Measurements from ENCODE around the gene ENSA. TPM values are rescaled to one million over a fixed set of nuclear protein-coding genes. Genes with fewer than 3 reads are reported as not detected.

The ENSA gene
- total RNA-seq, 1 donor: 66.6 TPM

DNA sequence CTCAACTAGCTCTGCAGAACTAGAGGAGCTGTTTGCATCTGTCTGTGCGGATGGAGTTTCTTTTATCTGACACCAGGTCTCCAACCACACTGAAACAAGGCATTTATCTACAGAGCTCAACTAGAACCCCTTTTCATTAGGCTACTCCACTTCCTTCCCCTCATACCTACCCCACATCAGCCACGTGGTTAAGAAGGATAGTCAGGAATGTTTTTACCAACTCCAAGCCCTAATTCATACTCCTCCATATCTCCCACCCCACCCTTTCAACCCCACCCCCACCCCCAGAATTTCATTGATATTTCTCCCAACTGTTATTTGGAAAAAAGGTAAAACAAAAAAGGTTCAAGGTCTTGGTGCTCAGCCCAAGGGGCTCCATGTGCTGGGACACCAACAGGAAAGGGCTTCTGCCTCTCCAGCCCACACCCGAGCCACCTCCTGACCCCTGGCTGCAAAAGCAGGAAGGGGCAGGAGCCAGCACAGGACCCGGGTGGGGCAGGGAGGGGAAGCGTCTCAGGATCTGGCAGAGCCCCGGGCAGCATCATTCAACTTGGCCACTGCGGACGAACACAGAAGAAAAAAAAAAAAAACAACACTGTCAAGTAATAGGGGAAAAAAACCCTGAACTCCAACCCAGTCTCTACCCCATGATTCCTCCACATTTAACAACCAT is 7.0 kb downstream of the ENSA start:
- Histone ChIP-seq H3K4me1 (ENCODE audit: insufficient read depth, low read length) (peaks cover 18% of the 10 kb centered on the region), H3K79me2 (ENCODE audit: insufficient read depth, low read length) (peaks cover 32% of the 10 kb centered on the region), H3K27me3 (ENCODE audit: insufficient read depth, low read length) (no peaks in the 10 kb centered on the region), H3K4me3 (ENCODE audit: insufficient read depth, low read length) (no peak overlapping the region), H2AFZ (ENCODE audit: low read length) (no peak overlapping the region), H3K9me3 (ENCODE audit: low read depth, low read length) (no peaks in the 10 kb centered on the region), H3K36me3 (ENCODE audit: insufficient read depth, low read length) (peaks cover 61% of the 10 kb centered on the region), H3K4me2 (ENCODE audit: insufficient read depth, low read length) (no peak overlapping the region), H3K27ac (ENCODE audit: low read depth, low read length) (peak overlapping the region; percentile 16), H4K20me1 (ENCODE audit: insufficient read depth, low read length) (no peaks in the 10 kb centered on the region)
- TF ChIP-seq, protein P1, sequence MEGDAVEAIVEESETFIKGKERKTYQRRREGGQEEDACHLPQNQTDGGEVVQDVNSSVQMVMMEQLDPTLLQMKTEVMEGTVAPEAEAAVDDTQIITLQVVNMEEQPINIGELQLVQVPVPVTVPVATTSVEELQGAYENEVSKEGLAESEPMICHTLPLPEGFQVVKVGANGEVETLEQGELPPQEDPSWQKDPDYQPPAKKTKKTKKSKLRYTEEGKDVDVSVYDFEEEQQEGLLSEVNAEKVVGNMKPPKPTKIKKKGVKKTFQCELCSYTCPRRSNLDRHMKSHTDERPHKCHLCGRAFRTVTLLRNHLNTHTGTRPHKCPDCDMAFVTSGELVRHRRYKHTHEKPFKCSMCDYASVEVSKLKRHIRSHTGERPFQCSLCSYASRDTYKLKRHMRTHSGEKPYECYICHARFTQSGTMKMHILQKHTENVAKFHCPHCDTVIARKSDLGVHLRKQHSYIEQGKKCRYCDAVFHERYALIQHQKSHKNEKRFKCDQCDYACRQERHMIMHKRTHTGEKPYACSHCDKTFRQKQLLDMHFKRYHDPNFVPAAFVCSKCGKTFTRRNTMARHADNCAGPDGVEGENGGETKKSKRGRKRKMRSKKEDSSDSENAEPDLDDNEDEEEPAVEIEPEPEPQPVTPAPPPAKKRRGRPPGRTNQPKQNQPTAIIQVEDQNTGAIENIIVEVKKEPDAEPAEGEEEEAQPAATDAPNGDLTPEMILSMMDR (IDR thresholded peaks at IDR 0.05; ENCODE audit: extremely low read depth, low read depth, low read length): no peak
- DNase-seq (ENCODE audit: insufficient read length, low spot score, missing footprints): no peak

DNA sequence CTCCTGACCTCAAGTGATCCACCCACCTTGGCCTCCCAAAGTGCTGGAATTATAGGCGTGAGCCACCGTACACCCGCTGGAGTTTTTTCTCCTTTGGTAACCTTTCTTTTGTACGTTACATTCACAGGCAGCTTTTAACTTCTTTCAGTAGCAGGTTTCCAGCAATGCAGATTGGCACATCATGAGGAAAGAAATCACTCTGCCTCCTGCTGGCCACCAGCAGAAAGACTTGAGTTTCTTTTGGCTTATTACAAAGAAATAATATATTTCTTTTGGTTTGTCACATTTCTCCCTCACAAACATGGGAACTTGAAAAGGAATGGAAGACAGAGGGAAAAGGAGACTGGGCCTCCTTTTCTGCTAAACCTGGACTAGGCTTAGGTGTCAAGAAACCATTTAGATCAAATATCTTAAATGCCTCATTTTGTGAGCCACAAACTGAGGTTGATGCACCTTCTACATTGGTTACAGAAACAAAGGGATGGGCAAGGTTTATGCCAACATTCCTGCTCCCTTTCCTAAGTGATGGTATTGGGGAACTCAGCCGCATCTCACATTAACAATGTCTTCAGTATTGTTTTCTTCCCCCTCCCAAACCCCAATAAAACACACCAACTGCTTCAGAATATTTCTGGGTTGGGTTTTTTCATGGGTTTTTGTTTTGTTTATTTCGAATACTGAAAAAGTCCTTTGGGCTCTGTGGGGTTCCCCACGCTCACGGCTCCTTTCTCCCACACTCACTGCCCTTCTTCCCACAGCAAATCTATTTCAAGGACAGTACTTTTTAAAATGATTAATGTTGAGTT is 7.7 kb downstream of the ENSA start:
- H4K20me1 ChIP-seq (ENCODE audit: insufficient read depth, low read length): no peaks in the 10 kb centered on the region
- H3K4me1 ChIP-seq (ENCODE audit: insufficient read depth, low read length): peaks cover 18% of the 10 kb centered on the region
- TF ChIP-seq, protein P1 (IDR thresholded peaks at IDR 0.05; ENCODE audit: extremely low read depth, low read depth, low read length): peak; percentile 74
- H3K9me3 ChIP-seq (ENCODE audit: low read depth, low read length): no peaks in the 10 kb centered on the region
- peak overlapping the region; percentile 16 for H3K27ac ChIP-seq (ENCODE audit: low read depth, low read length)
- peak; percentile 79 for DNase-seq (ENCODE audit: insufficient read length, low spot score, missing footprints)
- peaks cover 61% of the 10 kb centered on the region for H3K36me3 ChIP-seq (ENCODE audit: insufficient read depth, low read length)
- no peak overlapping the region for H3K4me3 ChIP-seq (ENCODE audit: insufficient read depth, low read length)
- H2AFZ ChIP-seq (ENCODE audit: low read length): no peak overlapping the region
- no peak overlapping the region for H3K4me2 ChIP-seq (ENCODE audit: insufficient read depth, low read length)
- H3K79me2 ChIP-seq (ENCODE audit: insufficient read depth, low read length): peaks cover 25% of the 10 kb centered on the region
- no peaks in the 10 kb centered on the region for H3K27me3 ChIP-seq (ENCODE audit: insufficient read depth, low read length)

DNA sequence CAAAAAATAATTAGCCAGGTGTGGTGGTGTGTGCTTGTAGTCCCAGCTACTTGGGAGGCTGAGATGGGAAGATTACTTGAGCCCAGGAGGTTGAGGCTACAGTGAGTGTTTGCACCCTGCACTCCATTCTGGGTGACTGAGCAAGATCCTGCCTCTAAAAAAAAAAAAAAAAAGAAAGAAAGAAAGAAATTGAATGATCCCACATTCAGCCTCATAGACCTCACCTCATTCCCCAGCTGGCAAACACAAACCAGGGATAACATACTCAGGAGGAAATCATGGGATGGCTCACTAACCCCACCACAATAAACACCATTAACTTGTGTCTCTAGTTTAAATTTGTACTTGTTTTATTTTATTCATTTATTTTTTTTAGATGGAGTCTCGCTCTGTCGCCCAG is 8.5 kb downstream of the ENSA start:
- no peak overlapping the region for H2AFZ ChIP-seq (ENCODE audit: low read length)

More for the DNA sequence above, 8.5 kb downstream of the ENSA start:
- no peak for DNase-seq (ENCODE audit: insufficient read length, low spot score, missing footprints)
- peaks cover 58% of the 10 kb centered on the region for H3K36me3 ChIP-seq (ENCODE audit: insufficient read depth, low read length)
- peaks cover 21% of the 10 kb centered on the region for H3K79me2 ChIP-seq (ENCODE audit: insufficient read depth, low read length)
- no peak overlapping the region for H3K4me3 ChIP-seq (ENCODE audit: insufficient read depth, low read length)
- H3K4me2 ChIP-seq (ENCODE audit: insufficient read depth, low read length): no peak overlapping the region
- peaks cover 18% of the 10 kb centered on the region for H3K4me1 ChIP-seq (ENCODE audit: insufficient read depth, low read length)
- H3K27ac ChIP-seq (ENCODE audit: low read depth, low read length): peak overlapping the region; percentile 59
- H4K20me1 ChIP-seq (ENCODE audit: insufficient read depth, low read length): no peaks in the 10 kb centered on the region
- H3K27me3 ChIP-seq (ENCODE audit: insufficient read depth, low read length): no peaks in the 10 kb centered on the region
- H3K9me3 ChIP-seq (ENCODE audit: low read depth, low read length): no peaks in the 10 kb centered on the region
- TF ChIP-seq, protein P1 (IDR thresholded peaks at IDR 0.05; ENCODE audit: extremely low read depth, low read depth, low read length): no peak
